ENCODE results near the gene CTNNBIP1.

- no peak for TF ChIP-seq REST (IDR thresholded peaks at IDR 0.05; ENCODE audit: borderline replicate concordance)
- TF ChIP-seq CTCF (IDR thresholded peaks at IDR 0.05; ENCODE audit: poor library complexity, severe bottlenecking), result no peak
- TF ChIP-seq POLR2AphosphoS5 (IDR thresholded peaks at IDR 0.05), result no peak
- TF ChIP-seq RAD21 (conservative IDR thresholded peaks at IDR 0.05), result no peak
- TF ChIP-seq MXI1 (conservative IDR thresholded peaks at IDR 0.05; ENCODE audit: poor library complexity, severe bottlenecking), result no peak
- TF ChIP-seq EP300 (conservative IDR thresholded peaks at IDR 0.05; ENCODE audit: poor library complexity, severe bottlenecking), result no peak
- no peak for TF ChIP-seq EZH2 (IDR thresholded peaks at IDR 0.05; ENCODE audit: borderline replicate concordance, insufficient read depth, low read length, poor library complexity, severe bottlenecking)
- TF ChIP-seq SMC3 (conservative IDR thresholded peaks at IDR 0.05; ENCODE audit: poor library complexity), result no peak
- TF ChIP-seq TAF1 (IDR thresholded peaks at IDR 0.05; ENCODE audit: low read depth), result no peak
Observed at GRCh38 chr1:9883585-9884449, 26.3 kb downstream of the CTNNBIP1 start.
